H1 (cell line): ENCODE data around the gene BSG. TPM values are rescaled to one million over a fixed set of nuclear protein-coding genes. Genes with fewer than 3 reads are reported as not detected.

Source experiments
- CBX5 ChIP-seq: fragments of 300-800, 300-1000 bp; sonication (generic); IDR thresholded peaks from 2 replicates; pipeline ENCODE4 v1.7.1; 2016; ENCODE audit warnings: antibody characterized with exemption, low read length, low read depth
- CHD7 ChIP-seq: fragments of 300-600 bp; sonication (generic); IDR thresholded peaks from 2 replicates; pipeline ENCODE4 v1.7.1; 2012; ENCODE audit warnings: low read length, moderate library complexity, mild to moderate bottlenecking, inconsistent platforms; ENCODE audit not compliant: insufficient replicate concordance
- E2F6 ChIP-seq: IDR thresholded peaks from 2 replicates; pipeline ENCODE4 v1.6.1; 2012; ENCODE audit warnings: inconsistent platforms
- EGR1 ChIP-seq: IDR thresholded peaks from 2 replicates; pipeline ENCODE4 v1.6.1; 2011; ENCODE audit warnings: low read depth, low read length, borderline replicate concordance
- EP300 ChIP-seq, 2 experiments: IDR thresholded peaks; 1 replicate in 1 of 2; 2 replicates in 1 of 2; pipeline ENCODE4 v1.6.1; 2011 to 2012; ENCODE audit warnings: low read depth in 2 of 2, low read length in 2 of 2, mild to moderate bottlenecking in 2 of 2, borderline replicate concordance in 1 of 2, inconsistent platforms in 1 of 2, moderate library complexity in 1 of 2
- EZH2 ChIP-seq: fragments of 200-600 bp; sonication (generic); IDR thresholded peaks from 2 replicates; pipeline ENCODE4 v1.7.1; 2012; ENCODE audit warnings: low read depth, mild to moderate bottlenecking, moderate library complexity, low read length, inconsistent platforms; ENCODE audit not compliant: severe bottlenecking
- JUN ChIP-seq: IDR thresholded peaks from 2 replicates; pipeline ENCODE4 v1.6.1; 2011; ENCODE audit warnings: low read depth, mild to moderate bottlenecking, improper control_type of control experiment, low read length
- MAFK ChIP-seq: IDR thresholded peaks from 2 replicates; pipeline ENCODE4 v1.6.1; 2012; ENCODE audit warnings: low read depth, mild to moderate bottlenecking, improper control_type of control experiment, low read length
- TCF12 ChIP-seq: IDR thresholded peaks from 2 replicates; pipeline ENCODE4 v1.6.1; 2011; ENCODE audit warnings: low read depth, mild to moderate bottlenecking, low read length
- TEAD4 ChIP-seq: IDR thresholded peaks from 2 replicates; pipeline ENCODE4 v1.6.1; 2012; ENCODE audit warnings: low read depth, low read length, inconsistent platforms, mixed read lengths
- polyA plus RNA-seq, 7 experiments: library from polyadenylated mRNA; depleted of rRNA in 3 of 7; stranded (reverse) in 5 of 7; unstranded in 2 of 7; fragments of >200 nt in 5 of 7; fragments of 200-250 nt in 2 of 7; gene quantifications; 1 replicate in 5 of 7; 2 replicates in 1 of 7; 4 replicates in 1 of 7; pipeline versions ENCODE4 v1.2.1 to v1.2.3, GENCODE V29; 2011 to 2013; ENCODE audit warnings: missing spikeins in 2 of 7, mixed read lengths in 2 of 7
- total RNA-seq: library from RNA; stranded (reverse); fragmentation: NEBNext Ultra II Directional; extraction: Animal tissue kit (Norgen Biotek cat#: 25700); gene quantifications from 2 replicates; pipeline ENCODE4 v1.2.1, GENCODE V29; 2021

The BSG gene
- total and polyA plus RNA-seq, 2 of the 8 experiments (the other 6 are each of a cell fraction or from before 2014, with no cell fraction given), result 726 to 1,055 TPM

- TF ChIP-seq CHD7, result no peak
- no peak for TF ChIP-seq EP300 (IDR thresholded peaks at IDR 0.05; ENCODE audit: borderline replicate concordance in 1 of 2, low read depth in 2 of 2, low read length in 2 of 2)
- no peak for TF ChIP-seq TCF12
- no peak for TF ChIP-seq MAFK
- no peak for TF ChIP-seq EZH2
- no peak for TF ChIP-seq JUN
- no peak for TF ChIP-seq TEAD4
- no peak for TF ChIP-seq EGR1
- no peak for TF ChIP-seq CBX5
- no peak for TF ChIP-seq E2F6
Measured at GRCh38 chr19:542173-542866, 30.1 kb upstream of the BSG start (continued).
